SW480 (cell line): ENCODE results near the gene CCDC159.

Source experiments
- DNase-seq: peaks from one replicate; pipeline ENCODE4 v3.0.0-alpha.2; 2016; ENCODE audit warnings: low spot score

Gene CCDC159

DNA sequence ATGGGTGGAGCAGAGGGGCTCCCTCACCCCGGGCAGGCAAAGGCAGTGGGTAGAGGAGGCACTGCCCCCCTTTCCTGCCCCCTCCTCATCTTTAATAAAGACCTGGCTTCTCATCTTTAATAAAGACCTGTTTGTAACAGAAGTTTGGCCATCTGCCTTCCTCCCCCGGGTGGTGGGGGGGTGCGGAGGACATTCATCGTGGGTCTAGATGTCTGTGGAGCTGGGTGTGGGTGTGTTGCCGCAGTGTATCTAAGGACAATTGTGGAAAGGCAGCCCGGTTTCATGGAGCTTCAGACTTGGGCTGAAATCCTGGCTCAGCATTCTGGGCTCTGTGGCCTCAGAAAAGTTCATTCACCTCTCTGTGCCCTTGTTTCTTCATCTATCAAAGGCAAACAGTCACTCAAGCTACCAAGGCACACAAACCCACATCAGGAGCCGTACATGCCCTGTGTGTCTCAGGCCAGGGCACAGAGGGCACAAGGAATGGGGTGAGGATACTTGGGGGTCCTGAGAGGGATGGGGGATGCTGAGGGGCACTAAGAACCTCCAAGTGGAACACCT, 19.3 kb downstream of the CCDC159 start:
- DNase-seq: no peak

DNA sequence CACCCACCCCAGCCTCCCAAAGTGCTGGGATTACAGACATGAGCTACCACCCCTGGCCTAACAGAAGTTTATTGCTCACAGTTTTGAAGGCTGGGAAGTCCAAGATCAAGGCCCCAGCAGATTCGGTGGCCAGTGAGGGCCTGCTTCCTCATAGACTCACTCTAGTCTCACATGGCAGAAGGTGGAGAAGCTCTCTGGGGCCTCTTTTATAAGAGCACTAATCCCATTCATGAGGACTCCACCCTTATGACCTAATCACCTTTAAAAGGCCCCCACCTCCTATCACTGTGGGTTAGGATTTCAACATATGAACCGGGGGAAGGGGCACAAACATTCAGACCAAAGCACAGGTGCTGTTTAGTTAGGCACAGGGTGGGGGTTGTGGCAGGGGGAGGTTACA, 21.2 kb downstream of the CCDC159 start:
- no peak for DNase-seq

DNA sequence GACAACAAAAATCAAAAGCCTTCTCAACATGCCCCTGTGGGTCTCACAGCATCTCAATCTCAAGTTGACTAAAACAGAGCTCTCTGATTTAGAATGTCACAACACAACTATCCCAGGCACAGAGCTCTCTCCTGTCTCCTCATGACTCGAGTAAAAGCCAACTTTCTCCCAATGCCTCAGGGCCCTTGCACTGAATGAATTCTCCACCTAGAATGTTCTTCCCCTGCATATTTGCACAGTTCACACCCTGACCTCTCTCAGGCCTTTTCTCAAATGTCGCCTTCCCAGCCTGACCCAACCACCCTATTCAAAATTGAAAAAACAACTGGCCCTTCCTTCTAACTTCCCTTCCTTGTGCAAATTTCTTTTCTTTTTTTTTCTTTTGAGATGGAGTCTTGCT, 24.4 kb downstream of the CCDC159 start:
- DNase-seq: no peak

DNA sequence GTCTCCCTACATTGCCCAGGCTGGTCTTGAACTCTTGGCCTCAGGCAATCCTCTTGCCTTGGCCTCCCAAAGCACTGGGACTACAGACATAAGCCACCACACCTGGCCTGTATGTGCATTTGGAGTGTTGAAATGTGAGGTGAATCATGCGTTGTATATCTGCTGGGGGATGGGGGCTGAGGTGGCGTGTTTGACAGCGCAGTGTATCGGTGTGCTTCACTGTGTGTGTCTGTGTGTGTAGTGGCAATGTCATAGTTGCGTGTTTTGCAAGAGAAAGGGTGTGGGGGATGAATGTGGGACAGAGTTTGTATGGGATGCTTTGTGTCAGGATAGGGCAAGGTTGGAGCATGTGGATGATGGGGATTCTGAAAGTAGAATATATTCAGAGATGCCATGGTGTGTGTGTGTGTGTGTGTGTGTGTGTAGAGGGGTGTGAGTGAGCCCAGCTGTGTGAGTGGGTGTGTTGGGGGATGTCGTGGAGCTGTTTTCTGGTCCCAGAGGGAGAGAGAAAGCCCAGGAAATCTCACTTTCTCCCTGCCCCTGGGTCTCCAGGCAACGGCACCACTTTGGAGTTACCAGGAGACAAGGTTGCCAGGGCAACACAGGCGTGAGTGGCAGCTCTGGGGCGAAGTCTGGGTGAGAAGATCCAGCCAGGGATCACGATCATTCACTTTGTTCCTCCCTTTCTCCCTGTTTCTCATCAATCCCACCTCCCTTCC, 27.0 kb downstream of the CCDC159 start:
- no peak for DNase-seq

DNA sequence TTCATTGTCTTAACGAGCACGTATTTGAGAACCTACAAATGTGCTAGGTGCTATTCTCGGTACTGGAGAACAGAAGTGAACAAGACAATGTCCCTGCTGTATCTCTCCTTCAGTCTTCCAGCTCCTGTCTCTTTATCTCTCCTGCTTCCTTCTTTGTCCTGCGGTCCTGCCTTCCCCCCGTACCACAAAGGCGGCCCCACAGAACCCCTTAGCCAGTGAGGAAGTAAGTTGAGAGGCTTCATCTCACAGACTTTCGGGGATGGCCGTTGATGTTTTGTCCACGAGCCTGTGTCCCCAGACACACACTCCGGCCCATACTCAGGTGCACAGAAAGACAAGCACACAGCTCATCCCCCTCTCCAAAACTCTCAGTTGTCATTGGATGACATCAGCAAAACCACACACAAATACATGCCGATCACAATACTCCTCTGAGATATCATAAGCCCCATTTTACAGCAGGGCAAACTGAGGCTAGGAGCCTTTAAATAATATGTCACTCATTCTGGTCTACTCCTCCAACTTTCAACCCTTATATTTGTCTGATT, 27.6 kb downstream of the CCDC159 start:
- DNase-seq: no peak

DNA sequence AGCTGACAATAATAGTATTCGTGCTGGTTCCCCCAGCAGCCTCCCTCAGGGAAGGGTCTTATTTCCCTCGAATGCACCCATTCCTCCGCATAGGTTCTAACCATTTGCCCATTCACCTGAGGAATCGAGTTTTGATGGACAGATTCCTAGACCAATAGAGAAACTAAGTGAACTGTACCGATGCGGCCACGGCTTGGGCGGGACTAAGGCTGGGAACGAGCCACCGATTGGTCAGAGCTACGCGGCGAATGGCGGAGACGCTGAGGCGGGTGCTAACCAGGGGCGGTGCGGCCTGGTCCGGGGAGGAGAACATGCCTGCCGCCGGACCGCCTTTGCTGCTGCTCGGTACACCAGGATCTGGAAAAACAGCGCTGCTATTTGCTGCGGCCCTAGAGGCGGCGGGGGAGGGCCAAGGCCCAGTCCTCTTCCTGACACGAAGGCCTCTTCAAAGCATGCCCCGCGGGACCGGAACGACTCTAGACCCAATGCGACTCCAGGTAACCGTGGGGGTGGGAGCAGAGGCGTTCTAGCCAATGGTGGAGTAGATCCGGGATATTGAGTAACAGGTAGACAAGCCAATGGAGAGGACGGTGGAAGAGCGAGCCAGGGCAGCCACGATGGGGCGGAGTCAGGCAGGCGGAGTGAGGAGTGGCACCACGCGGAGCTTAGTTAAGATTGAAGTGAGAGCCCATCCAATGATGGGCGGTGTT, 28.3 kb downstream of the CCDC159 start, which contains the start of gene SWSAP1:
SWSAP1 (plus strand) TSS at position 234 of the 710 bp plus-strand sequence; CDS start at position 249, 15 bp downstream.
- peak; percentile 100 for DNase-seq

DNA sequence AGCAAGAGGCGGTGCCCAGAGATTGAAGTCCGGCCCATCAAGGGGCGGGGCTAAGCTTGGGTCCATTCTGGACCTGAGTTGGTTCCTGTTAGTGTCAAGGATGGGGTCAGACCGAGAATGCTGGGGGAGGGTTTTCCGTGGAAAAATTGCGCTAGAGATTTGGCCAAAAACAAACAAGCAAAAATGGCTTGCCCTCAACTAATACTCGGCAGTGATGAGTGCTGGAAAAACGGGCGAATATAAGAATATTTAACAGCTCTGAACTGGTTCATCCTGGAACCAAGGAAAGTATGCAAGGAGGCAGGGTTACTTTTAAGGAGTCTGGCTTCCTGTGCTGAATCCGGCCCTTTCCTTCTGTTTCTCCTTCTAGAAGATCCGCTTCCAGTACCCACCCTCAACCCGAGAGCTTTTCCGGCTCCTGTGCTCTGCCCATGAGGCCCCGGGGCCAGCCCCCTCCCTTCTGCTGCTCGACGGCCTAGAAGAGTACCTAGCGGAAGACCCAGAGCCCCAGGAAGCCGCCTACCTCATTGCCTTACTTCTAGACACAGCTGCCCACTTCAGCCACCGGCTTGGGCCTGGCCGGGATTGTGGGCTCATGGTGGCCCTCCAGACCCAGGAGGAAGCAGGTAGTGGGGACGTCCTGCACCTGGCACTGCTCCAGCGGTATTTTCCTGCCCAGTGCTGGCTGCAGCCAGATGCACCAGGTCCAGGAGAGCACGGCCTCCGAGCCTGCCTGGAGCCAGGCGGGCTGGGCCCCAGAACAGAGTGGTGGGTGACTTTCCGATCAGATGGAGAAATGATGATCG, 29.0 kb downstream of the CCDC159 start:
- no peak for DNase-seq

DNA sequence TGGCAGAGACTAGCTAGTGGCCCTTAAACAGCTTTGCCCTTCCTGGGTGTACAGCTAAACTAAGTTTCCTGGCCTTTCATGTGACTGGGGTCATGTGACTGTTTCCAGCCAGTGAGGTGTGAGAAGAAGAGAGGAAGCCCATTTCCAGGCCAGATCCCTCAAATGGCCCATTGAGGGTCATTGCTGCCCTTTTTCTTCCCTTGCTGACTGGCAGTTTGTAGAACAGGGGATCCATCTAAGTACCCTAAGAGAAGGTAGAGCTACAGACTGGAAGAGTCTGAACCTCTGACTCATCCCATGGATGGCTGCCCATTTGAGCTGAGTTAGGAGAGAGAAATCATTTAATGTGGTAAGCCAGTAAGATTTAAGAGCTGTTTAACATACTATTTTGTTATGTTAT, 30.9 kb downstream of the CCDC159 start:
- peak; percentile 44 for DNase-seq

DNA sequence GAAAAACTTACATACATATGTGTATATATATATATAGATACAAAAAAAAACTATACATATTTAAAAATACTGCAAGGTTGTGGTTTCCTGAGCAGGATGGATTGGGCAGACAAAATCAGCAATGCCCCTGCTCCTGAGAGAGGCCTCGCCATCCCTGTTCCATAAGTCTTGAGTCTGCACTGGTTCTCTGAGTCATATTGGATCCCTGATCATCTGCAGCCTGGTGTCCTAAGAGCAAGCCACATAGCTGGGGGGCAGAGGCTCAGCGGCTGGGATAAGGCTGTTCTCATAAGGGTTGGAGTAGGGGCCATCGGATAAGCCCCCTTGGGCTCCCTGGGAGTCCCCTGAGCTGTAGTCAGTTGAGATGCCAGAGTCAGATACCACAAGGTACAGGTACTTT, 31.4 kb downstream of the CCDC159 start:
- no peak for DNase-seq

DNA sequence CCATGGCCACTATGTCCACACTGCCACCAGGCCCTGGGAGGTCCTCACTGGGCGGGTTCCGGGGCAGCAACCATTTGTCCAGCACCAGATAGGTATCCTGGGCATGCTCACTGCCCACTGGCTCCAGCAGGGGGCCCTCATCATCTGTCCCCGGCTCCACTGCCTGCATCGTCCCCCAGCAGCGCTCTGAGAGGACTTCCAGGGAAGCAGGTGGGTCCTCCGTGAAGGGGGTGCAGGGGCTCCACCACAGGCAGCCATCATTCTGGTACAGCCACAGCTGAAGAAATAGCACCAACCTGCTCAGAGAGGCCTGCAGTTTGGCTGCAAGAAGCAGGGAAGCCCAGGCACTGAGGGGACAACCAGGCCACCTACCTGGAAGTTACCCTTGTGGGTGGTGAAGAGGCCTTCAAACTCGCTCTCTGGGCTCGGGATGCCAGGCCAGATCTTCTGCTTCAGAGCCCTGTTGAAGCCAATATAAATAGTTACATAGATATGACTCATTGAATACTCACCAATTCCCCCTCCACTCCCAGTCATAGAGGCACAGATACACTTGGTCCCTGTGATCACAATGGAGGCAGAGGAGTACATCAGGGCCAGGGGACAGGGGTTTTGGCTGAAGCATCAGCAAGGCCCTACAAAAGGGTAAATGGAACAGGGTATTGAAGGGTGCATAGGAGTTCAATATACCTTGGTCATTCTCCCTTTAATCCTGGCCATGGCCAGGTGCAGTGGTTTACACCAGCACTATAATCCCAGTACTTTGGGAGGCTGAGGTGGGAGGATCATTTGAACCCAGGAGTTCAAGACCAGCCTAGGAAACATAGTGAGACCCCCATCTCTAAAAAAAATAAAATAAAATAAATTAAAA, 32.2 kb downstream of the CCDC159 start:
- peak; percentile 38 for DNase-seq

DNA sequence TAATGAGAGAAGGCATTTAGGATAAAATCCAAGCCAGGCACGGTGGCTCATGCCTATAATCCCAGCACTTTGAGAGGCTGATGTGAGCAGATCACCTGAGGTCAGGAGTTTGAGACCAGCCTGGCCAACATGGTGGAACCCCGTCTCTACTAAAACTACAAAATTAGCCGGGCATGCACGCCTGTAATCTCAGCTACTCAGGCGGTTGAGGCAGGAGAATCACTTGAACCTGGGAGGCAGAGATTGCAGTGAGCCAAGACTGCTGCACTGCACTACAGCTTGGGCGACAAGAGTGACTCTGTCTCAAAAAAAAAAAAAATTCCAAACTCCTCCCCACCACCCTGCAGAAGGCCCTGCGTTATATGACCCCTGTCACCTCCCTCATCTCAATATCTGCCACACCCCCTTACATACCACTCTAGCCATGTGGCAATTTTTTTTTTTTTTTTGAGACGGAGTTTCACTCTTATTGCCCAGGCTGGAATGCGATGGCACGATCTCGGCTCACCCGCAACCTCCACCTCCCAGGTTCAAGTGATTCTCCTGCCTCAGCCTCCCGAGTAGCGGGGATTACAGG, 33.0 kb downstream of the CCDC159 start:
- peak; percentile 51 for DNase-seq

DNA sequence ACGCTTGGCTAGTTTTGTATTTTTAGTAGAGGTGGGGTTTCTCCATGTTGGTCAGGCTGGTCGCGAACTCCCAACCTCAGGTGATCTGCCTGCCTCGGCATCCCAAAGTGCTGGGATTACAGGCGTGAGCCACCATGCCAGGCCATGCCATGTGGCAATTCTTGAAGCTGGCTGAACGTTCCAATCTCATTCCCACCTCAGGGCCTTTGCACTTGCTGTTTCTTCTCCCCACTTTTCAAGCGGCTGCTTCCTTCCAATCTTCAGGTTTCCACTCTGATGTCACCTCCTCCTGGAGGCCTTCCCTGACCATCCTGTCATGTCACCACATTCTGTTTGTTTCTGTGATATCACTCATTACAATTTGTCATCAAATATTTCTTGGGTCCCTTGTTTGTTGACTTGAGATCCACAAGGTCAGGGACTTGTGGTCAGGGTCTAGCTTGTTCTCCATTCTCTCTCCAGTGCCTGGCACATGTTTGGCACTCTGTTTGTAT, 33.6 kb downstream of the CCDC159 start:
- no peak for DNase-seq

DNA sequence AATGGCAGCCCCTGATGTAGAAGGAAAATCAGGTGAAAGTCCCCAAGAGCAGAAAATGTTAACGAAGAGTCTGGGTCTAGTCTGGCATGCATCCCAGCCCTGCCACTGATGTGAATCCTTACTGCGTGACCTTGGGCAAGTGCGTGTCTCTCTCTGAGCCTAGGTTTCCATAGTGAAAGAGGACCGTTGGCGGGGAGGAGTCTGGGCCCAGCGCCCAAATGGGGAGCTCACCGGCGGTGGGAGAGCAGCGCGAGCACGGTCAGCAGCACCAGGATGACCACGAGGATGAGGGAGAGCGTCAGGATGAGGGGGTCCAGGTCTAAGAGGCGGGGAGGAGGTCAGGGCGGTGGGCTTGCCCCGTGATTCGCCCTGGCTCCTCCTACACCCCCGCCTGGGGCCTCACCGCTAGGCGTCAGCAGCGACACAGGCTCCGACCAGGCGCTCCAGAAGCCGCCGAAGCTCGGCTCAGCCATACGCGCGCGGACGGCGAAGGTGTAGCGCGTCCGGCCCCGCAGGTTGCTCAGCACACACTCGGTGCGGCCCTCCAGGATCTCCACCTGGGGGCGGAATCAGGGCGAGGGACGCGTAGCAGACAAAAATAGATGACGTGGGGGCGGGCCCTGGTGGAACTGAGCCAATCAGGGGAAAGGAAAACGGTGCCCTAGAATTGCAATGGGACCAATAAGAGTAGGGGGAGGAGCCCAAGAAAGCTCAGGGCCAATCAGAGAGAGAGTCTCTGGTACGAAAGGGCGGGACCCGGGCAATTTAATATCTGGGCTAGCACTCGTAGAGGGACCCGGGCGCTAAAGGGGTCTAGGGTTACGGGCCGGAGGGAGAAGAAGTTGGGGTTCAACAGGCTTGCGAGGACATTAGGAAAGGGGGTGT, 34.6 kb downstream of the CCDC159 start:
- peak; percentile 100 for DNase-seq

DNA sequence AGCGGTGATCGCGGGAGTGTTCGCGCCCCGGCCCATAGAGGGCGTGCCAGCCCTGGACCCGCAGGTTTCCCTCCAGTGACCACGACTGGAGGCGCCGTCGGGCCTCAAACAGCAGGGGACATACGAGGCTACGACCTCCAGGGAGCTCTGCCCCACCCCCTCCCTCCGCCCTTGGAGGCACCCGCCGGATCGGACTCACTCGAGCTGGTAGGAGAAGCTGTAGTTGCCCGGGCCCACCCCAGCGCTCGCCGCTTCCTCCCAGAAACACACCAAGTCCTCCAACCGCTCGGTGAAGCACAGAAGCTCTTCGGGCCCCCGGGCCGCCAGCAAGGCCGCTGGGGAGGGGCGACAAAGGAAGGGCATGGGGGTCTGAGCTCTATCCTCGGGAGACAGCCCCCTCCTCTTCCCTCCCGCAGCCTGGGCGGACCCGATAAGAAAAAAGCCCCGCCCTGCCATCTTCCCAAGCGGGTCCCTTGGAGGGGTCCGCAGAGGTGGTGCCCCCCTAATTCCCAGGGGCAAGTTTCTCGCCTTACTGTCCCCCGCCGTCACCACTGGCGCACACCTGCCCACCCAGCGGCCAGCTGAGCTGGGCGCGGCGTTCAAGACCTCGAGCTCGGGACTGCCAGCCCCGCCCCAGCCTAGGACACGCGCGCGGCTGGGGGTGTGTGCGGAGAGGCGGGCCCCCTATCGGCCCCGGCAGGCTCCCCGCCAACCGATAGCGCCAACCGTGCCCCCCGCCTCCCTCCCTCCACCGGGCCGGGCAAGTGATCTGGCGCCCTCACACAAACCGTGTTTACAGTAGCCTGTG, 36.8 kb downstream of the CCDC159 start:
- peak; percentile 63 for DNase-seq

DNA sequence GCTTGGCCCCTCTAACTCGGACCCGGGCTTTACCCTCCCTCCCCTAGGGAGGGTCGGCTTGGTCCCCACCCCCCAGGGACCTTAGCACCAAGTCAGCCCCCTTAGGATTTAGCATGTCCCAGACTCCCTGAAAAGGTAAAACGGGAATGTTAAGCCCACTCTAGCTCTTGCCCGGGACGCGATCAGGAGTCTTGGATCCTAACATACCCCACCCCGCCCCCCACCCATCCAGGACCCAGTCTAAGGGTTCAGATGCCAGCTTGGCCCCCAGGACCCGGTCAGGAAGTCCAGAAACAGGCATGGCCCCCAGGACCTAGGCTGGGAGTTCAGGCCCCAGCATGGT, 37.4 kb downstream of the CCDC159 start:
- no peak for DNase-seq

DNA sequence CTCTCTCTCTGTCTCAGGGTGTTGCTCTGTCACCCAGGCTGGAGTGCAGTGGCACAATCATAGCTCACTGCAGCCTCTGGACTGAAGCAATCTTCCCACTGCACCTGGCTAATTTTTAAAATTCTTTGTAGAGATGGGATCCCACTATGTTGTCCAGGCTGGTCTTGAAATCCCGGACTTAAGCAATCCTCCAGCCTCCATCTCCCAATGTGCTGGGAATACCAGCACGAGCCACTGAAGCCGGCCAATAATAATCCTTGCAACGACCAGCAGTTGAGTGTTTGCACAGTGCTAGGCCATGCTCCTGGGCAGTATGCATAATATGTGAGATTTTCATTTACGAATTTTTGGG, 38.4 kb downstream of the CCDC159 start:
- no peak for DNase-seq

DNA sequence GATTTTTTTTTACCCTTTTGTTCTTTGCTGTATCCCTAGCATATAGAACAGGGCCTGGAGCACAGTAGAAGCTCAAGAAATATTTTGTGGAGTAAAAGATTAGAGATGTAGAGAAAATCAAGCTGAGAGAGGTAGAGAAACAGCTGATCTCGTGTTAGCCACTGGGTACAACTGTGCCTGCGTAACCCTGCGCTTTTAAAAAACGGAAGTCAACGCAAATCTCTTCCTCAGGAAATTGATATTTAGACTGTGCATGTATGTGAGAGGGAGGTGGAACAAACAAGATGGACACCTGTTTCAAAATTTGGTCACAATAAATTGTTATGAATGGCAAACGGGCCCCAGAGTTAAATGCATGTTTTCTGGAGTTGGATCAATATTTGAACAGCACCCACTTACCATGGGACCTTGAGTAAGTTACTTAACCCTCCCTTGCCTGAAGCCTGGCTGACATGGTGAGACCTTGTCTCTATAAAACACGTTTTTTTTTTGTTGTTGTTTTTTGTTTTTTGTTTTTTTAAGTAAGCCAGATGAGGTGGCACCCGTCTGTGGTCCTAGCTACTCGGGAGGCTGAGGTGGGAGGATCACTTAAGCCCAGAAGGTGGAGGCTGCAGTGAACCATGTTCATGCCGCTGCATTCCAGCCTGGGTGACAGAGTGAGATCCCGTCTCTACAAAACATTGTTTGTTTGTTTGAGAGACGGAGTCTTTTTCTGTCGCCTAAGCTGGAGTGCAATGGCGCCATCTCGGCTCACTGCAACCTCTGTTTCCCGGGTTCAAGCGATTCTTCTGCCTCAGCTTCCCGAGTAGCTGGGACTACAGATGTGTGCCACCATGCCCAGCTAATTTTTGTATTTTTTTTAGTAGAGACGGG, 41.1 kb downstream of the CCDC159 start:
- DNase-seq: no peak

DNA sequence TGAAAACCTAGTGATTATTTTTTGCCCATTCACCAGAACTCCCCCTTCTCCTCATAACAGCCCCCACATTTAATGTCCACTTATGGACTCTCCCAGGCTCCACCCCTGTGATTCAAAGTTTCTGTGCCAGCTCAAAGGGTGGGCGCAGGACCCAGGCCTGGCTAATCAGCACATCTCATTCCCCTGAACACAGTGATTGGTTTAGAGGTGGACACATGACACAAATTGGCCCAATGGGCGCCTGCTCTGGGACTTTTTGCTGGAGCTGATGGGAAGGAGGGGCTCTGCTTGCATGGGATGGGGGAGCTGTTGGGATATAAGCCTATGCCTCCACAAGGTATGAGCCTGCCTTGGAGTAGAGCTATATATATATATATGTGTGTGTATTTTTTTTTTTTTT, 44.0 kb downstream of the CCDC159 start:
- no peak for DNase-seq
